Keratinocyte (primary cell): ENCODE data around the gene ERV3-1. TPM values are rescaled to one million over a fixed set of nuclear protein-coding genes. Genes with fewer than 3 reads are reported as not detected.

ENCODE experiments used
- DNase-seq: peaks from one replicate; pipeline ENCODE4 v3.0.0-alpha.2; 2011; ENCODE audit warnings: low read depth, missing footprints, low spot score
- FAIRE-seq: peaks from 2 replicates; lab custom pipeline; 2011; peaks lifted over from hg19 to GRCh38; lab: Jason Lieb, UNC
- H2AFZ ChIP-seq: 2 replicates; pipeline ENCODE4 v1.6.0; 2012; ENCODE audit warnings: low read length, control low read depth, inconsistent platforms; ENCODE audit not compliant: control insufficient read depth
- H3K27ac ChIP-seq: 2 replicates; pipeline ENCODE4 v1.5.1; 2011; ENCODE audit warnings: low read length; ENCODE audit not compliant: control insufficient read depth, insufficient read depth
- H3K27me3 ChIP-seq: 3 replicates; pipeline ENCODE4 v1.6.0; 2011; ENCODE audit warnings: low read length; ENCODE audit not compliant: control insufficient read depth, insufficient read depth; ENCODE audit errors: extremely low read depth
- H3K36me3 ChIP-seq, 2 experiments: 2 replicates in 1 of 2; 3 replicates in 1 of 2; pipeline ENCODE4 v1.5.1; 2011; ENCODE audit warnings: low read length in 2 of 2, mild to moderate bottlenecking in 1 of 2; ENCODE audit not compliant: control insufficient read depth in 2 of 2, insufficient read depth in 2 of 2; ENCODE audit errors: extremely low read depth in 1 of 2
- H3K4me1 ChIP-seq: 3 replicates; pipeline ENCODE4 v1.5.1; 2011; ENCODE audit warnings: low read length; ENCODE audit not compliant: control insufficient read depth, insufficient read depth; ENCODE audit errors: extremely low read depth
- H3K4me2 ChIP-seq: 3 replicates; pipeline ENCODE4 v1.6.0; 2011; ENCODE audit warnings: low read depth, low read length; ENCODE audit not compliant: control insufficient read depth, insufficient read depth; ENCODE audit errors: extremely low read depth
- H3K4me3 ChIP-seq, 3 experiments: fragments of 200-600 bp in 1 of 3; sonication (generic) in 1 of 3; 2 replicates in 2 of 3; 3 replicates in 1 of 3; pipeline ENCODE4 v1.5.1; 2011 to 2016; ENCODE audit warnings: low read length in 3 of 3, mild to moderate bottlenecking in 3 of 3, control low read depth in 2 of 3, inconsistent platforms in 1 of 3, low read depth in 1 of 3, mixed read lengths in 1 of 3, mixed run types in 1 of 3, moderate library complexity in 1 of 3; ENCODE audit not compliant: control insufficient read depth in 2 of 3, insufficient read depth in 2 of 3; ENCODE audit errors: extremely low read depth in 1 of 3
- H3K79me2 ChIP-seq: 2 replicates; pipeline ENCODE4 v1.6.0; 2012; ENCODE audit warnings: low read length; ENCODE audit not compliant: control insufficient read depth, insufficient read depth
- H3K9ac ChIP-seq: 3 replicates; pipeline ENCODE4 v1.6.0; 2011; ENCODE audit warnings: low read length; ENCODE audit not compliant: control insufficient read depth, insufficient read depth; ENCODE audit errors: extremely low read depth
- H3K9me1 ChIP-seq: 3 replicates; pipeline ENCODE4 v1.6.0; 2011; ENCODE audit warnings: low read length; ENCODE audit not compliant: control insufficient read depth, insufficient read depth; ENCODE audit errors: extremely low read depth
- H3K9me3 ChIP-seq: 2 replicates; pipeline ENCODE4 v1.5.1; 2012; ENCODE audit warnings: low read depth, low read length; ENCODE audit not compliant: control insufficient read depth
- H4K20me1 ChIP-seq: 3 replicates; pipeline ENCODE4 v1.6.0; 2011; ENCODE audit warnings: low read length; ENCODE audit not compliant: control insufficient read depth, insufficient read depth; ENCODE audit errors: extremely low read depth
- CTCF ChIP-seq, 3 experiments: IDR thresholded peaks in 1 of 3; conservative IDR thresholded peaks in 1 of 3; optimal IDR thresholded peaks in 1 of 3; 2 replicates in 2 of 3; 3 replicates in 1 of 3; pipeline versions ENCODE3 to v1.5.1; 2011; ENCODE audit warnings: low read length in 3 of 3, mild to moderate bottlenecking in 3 of 3, moderate library complexity in 2 of 3, control low read depth in 1 of 3, inconsistent platforms in 1 of 3; ENCODE audit not compliant: insufficient read depth in 2 of 3; ENCODE audit errors: extremely low read depth in 1 of 3
- EZH2 ChIP-seq: IDR thresholded peaks from one replicate; pipeline ENCODE4 v1.6.1; 2012; ENCODE audit warnings: inconsistent platforms, mild to moderate bottlenecking, low read length, moderate library complexity
- dilution Hi-C: fragments of 300-500 bp; cut with MboI; formaldehyde crosslinking; loops from one replicate; pipeline ENCODE4 v1.7.0; 2020; ENCODE audit warnings: low sequenced_read_pairs; ENCODE audit not compliant: extremely low pct_ligation_motif_present
- polyA plus RNA-seq, 5 experiments: library from polyadenylated mRNA; depleted of rRNA in 3 of 5; stranded (reverse) in 3 of 5; stranded (forward) in 1 of 5; unstranded in 1 of 5; fragments of >200 nt; gene quantifications; 1 replicate in 1 of 5; 2 replicates in 3 of 5; 3 replicates in 1 of 5; pipeline versions ENCODE4 v1.2.1 to v1.2.3, GENCODE V29; 2011 to 2012; ENCODE audit warnings: missing spikeins in 2 of 5, low read depth in 1 of 5, low replicate concordance in 1 of 5

The ERV3-1 gene
- polyA plus RNA-seq, 1 donor (not counting 4 experiments of a cell fraction or from before 2014, with no cell fraction given), result 3.1 TPM

- no peak overlapping the region for H3K4me2 ChIP-seq
- H3K36me3 ChIP-seq, result peaks cover 0 to 2% of the 10 kb centered on the region in 2 experiments
- H3K4me1 ChIP-seq, result peaks cover 8% of the 10 kb centered on the region
- H3K9me1 ChIP-seq, result no peaks in the 10 kb centered on the region
- no peak overlapping the region for H3K4me3 ChIP-seq
- no peak for DNase-seq
- H4K20me1 ChIP-seq, result no peaks in the 10 kb centered on the region
- no peak overlapping the region for H3K27ac ChIP-seq
- dilution Hi-C loops, result no loop called here
- TF ChIP-seq CTCF (optimal IDR thresholded peaks at IDR 0.05 in 1 of 3, IDR thresholded peaks at IDR 0.05 in 1 of 3, conservative IDR thresholded peaks at IDR 0.05 in 1 of 3; ENCODE audit: extremely low read depth in 1 of 3, insufficient read depth in 2 of 3, low read length in 3 of 3) (no peak), EZH2 (no peak)
- peaks cover 4% of the 10 kb centered on the region for H3K9me3 ChIP-seq
- FAIRE-seq, result no peak
- H2AFZ ChIP-seq, result no peak overlapping the region
- peaks cover 11% of the 10 kb centered on the region for H3K79me2 ChIP-seq
- no peak overlapping the region for H3K9ac ChIP-seq
- H3K27me3 ChIP-seq, result no peaks in the 10 kb centered on the region
These were observed 5.1 kb downstream of the ERV3-1 start for GRCh38 chr7:65001291-65001814.

GRCh38 chr7:64999165-65000004 lies 7.1 kb downstream of the ERV3-1 start:
- Histone ChIP-seq H3K27ac (no peak overlapping the region), H3K9me3 (peaks cover 6% of the 10 kb centered on the region), H4K20me1 (no peaks in the 10 kb centered on the region), H3K4me2 (no peak overlapping the region), H3K36me3 (peaks cover 0 to 2% of the 10 kb centered on the region in 2 experiments), H3K9ac (no peak overlapping the region), H3K4me1 (peaks cover 5% of the 10 kb centered on the region), H3K4me3 (no peak overlapping the region), H2AFZ (no peak overlapping the region), H3K27me3 (no peaks in the 10 kb centered on the region), H3K79me2 (no peaks in the 10 kb centered on the region), H3K9me1 (no peaks in the 10 kb centered on the region)
- no peak for FAIRE-seq
- dilution Hi-C loops, result no loop called here
- TF ChIP-seq EZH2, result no peak
- TF ChIP-seq CTCF (optimal IDR thresholded peaks at IDR 0.05 in 1 of 3, IDR thresholded peaks at IDR 0.05 in 1 of 3, conservative IDR thresholded peaks at IDR 0.05 in 1 of 3; ENCODE audit: extremely low read depth in 1 of 3, insufficient read depth in 2 of 3, low read length in 3 of 3), result no peak
- no peak for DNase-seq
